Activated CD8-positive, alpha-beta T cell treated with anti-CD3 and anti-CD28 coated beads, Interleukin-2, amount 10 ng/mL, durations not matched to agents 7 days and 5 days (primary cell): Measurements from ENCODE around the gene P2RY2. TPM values are rescaled to one million over a fixed set of nuclear protein-coding genes. Genes with fewer than 3 reads are reported as not detected.

Experiments used
- ATAC-seq: fragments of 150-1000 bp; cut with Tn5 transposase; one replicate; pipeline ENCODE4 v1.10.0; 2021; ENCODE audit warnings: moderate library complexity
- CTCF ChIA-PET: fragments of 350-600 bp; sonication (Branson Sonifier 250); formaldehyde crosslinking; loops from one replicate; lab custom pipeline; 2021; ENCODE audit warnings: antibody characterized with exemption; lab: Charles Lee
- POLR2A ChIA-PET: fragments of 350-600 bp; sonication (Branson Sonifier 250); formaldehyde crosslinking; loops from one replicate; lab custom pipeline; 2021; ENCODE audit warnings: antibody characterized with exemption; lab: Charles Lee
- DNase-seq: peaks from one replicate; pipeline ENCODE4 v3.0.0-alpha.2; 2020
- H3K27ac Mint-ChIP-seq: one replicate; pipeline ENCODE4 v1.8.0; 2021; ENCODE audit warnings: mild to moderate bottlenecking, mixed read lengths
- H3K27me3 Mint-ChIP-seq: one replicate; pipeline ENCODE4 v1.8.0; 2021; ENCODE audit warnings: low read depth, mixed read lengths
- H3K36me3 Mint-ChIP-seq: one replicate; pipeline ENCODE4 v1.8.0; 2021; ENCODE audit warnings: low read depth, mixed read lengths
- H3K4me1 Mint-ChIP-seq: one replicate; pipeline ENCODE4 v1.8.0; 2021; ENCODE audit warnings: low read depth, mixed read lengths
- H3K4me3 Mint-ChIP-seq: one replicate; pipeline ENCODE4 v1.8.0; 2021; ENCODE audit warnings: mild to moderate bottlenecking, mixed read lengths
- H3K9me3 Mint-ChIP-seq: one replicate; pipeline ENCODE4 v1.8.0; 2022; ENCODE audit warnings: mixed read lengths; ENCODE audit not compliant: insufficient read depth
- total RNA-seq, 2 experiments: library from RNA; stranded (reverse); gene quantifications; one replicate each; pipeline ENCODE4 v1.2.3, GENCODE V29; 2021

The P2RY2 gene
- total RNA-seq, 2 experiments from 2014 or later, result not detected

DNA sequence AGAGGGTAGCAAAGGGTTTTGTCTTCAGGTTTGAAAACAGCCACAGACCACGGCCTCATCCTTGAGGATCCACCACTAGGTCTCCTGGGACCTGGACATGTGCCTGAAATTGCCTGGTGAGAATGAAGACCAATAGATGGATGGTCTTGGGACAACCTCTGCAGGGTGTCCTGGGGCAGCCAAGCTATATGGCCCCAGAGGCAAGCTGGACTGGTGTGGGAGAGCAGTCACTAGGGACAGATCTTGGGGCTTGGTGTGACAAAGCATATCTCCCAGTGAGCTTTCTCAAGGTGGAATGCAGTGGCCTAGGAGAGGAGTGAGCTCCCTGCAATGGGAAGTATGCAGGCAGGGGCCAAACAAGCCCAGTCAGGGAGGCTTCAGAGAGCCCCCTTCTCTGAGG lies 67.6 kb downstream of the P2RY2 start:
- ChIA-PET CTCF (interaction anchor here (1.5 kb wide), 1 partner anchor 492 kb away, joined by 4 read pairs; the partner anchor contains the start of gene STARD10), POLR2A (no interaction called here)
- ATAC-seq (no peak), DNase-seq (no peak)
- no peak overlapping the region for H3K27ac Mint-ChIP-seq
- no peaks in the 10 kb centered on the region for H3K9me3 Mint-ChIP-seq
- H3K4me1 Mint-ChIP-seq, result peaks cover 41% of the 10 kb centered on the region
- no peaks in the 10 kb centered on the region for H3K27me3 Mint-ChIP-seq
- H3K4me3 Mint-ChIP-seq, result no peak overlapping the region
- no peaks in the 10 kb centered on the region for H3K36me3 Mint-ChIP-seq

Other genes starting within 250 kb of the P2RY2 start
- gene FCHSD2, start 76.0 kb upstream of the P2RY2 start, total RNA-seq, result 10 to 100 TPM; 49.6 to 51.8 TPM
- not detected for gene P2RY6, start 54.1 kb downstream of the P2RY2 start, total RNA-seq
- under 1 TPM in 1 of 2 experiments, not detected in 1; 0.18 TPM for gene ARHGEF17, start 90.0 kb downstream of the P2RY2 start, total RNA-seq
- 10 to 100 TPM; 28.6 to 33.2 TPM for gene RELT, start 158.1 kb downstream of the P2RY2 start, total RNA-seq